Subcutaneous abdominal adipose tissue (tissue), 5 donors: Measurements from ENCODE around the gene SHROOM3.

Experiments used
- H3K27ac ChIP-seq: one replicate; pipeline ENCODE4 v1.7.0; 2013; ENCODE audit warnings: low read depth, mild to moderate bottlenecking, inconsistent platforms, low read length, moderate library complexity
- H3K27me3 ChIP-seq, 5 donors: one replicate each; pipeline ENCODE4 v1.7.0; 2013; ENCODE audit warnings: low read length in 5 of 5, inconsistent platforms in 1 of 5; ENCODE audit not compliant: control insufficient read depth in 5 of 5, insufficient read depth in 4 of 5
- H3K36me3 ChIP-seq, 5 donors: one replicate each; pipeline ENCODE4 v1.7.0; 2013; ENCODE audit warnings: low read length in 5 of 5; ENCODE audit not compliant: control insufficient read depth in 5 of 5, insufficient read depth in 5 of 5
- H3K4me1 ChIP-seq, 5 donors: one replicate each; pipeline ENCODE4 v1.7.0; 2013; ENCODE audit warnings: low read length in 5 of 5, mild to moderate bottlenecking in 3 of 5, moderate library complexity in 1 of 5; ENCODE audit not compliant: control insufficient read depth in 5 of 5, insufficient read depth in 5 of 5
- H3K4me3 ChIP-seq, 5 donors: one replicate each; pipeline ENCODE4 v1.7.0; 2013; ENCODE audit warnings: low read length in 5 of 5, low read depth in 1 of 5
- H3K9ac ChIP-seq, 5 donors: one replicate each; pipeline ENCODE4 v1.7.0; 2013; ENCODE audit warnings: low read length in 5 of 5, mild to moderate bottlenecking in 4 of 5, moderate library complexity in 3 of 5
- H3K9me3 ChIP-seq, 5 donors: one replicate each; pipeline ENCODE4 v1.7.0; 2013; ENCODE audit warnings: low read length in 5 of 5; ENCODE audit not compliant: control insufficient read depth in 5 of 5
- donor health status: healthy.
- donor health status: healthy.
- donor health status: healthy.
- donor health status: healthy.
- donor health status: healthy.

The SHROOM3 gene

DNA sequence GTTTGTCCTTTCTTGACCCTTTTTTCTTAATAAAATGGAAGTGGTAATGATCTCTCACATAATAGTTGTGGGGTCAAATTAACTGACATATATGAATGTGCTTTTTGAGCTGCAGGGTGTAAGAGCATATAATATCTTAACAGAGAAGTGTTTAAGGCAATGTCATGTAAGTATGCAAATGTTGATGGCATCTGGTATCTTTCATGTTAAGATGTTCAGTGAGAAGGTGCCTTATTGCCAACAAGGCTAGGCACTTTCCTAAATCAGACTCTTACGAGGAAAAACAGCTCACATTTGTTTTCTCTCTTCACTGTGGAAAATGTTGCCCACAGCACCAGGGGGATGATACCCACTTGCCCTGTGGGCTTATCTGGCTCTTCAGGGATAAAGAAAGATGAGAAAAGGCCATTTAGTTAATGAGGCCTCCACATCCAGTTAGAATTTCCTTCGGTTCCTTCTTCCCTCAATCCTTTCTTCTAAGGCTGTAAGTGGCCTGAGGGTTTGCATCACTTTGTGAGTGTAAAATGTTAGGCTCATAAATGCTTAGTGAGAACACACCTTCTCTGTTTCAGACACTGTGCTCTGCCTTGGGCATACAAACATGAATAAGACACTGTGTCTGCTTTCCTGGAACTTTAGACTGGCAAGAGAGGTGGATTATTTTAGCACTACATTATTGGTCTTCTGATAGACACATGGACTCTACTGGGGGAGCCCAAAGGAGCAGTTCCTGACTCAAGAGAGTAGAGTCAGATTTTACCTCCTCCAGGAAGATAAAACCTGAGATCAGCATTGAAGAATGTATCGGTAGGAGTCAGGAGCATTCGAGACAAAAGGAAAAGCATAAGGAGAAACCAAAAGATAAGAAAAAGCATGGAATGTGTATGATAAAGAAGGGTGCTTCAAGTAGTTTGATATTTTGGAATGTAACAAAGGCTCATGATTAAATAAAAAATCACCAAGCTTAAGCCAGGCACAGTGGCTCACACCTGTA lies 327.4 kb downstream of the SHROOM3 start:
- Histone ChIP-seq H3K9ac (no peak overlapping the region), H3K9me3 (no peaks in the 10 kb centered on the region), H3K36me3 (no peaks in the 10 kb centered on the region), H3K27ac (no peak overlapping the region), H3K4me3 (no peak overlapping the region), H3K4me1 (peaks cover 0 to 11% (median 0%) of the 10 kb centered on the region in 5 donors), H3K27me3 (no peaks in the 10 kb centered on the region)

DNA sequence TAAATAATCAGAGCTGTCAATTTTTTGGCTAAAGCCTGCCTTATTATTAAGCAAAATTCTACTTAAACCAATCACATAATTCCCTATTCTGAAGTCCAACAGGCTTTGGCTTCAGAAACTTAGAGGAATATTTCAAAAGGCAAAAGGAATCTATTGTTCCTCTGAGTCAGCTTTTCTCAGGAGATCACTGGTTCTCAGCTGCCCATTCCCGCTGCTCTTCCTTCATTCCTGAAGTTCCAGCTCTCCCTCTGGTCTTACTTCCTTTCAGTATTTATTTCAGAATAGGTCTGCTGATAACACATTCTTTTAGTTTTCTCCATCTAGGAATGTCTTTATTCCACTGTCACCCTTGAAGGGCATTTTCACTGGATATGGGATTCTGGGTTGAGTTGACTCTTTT lies 329.2 kb downstream of the SHROOM3 start:
- H3K36me3 ChIP-seq, result no peaks in the 10 kb centered on the region
- no peaks in the 10 kb centered on the region for H3K9me3 ChIP-seq
- H3K4me3 ChIP-seq, result no peak overlapping the region
- no peak overlapping the region for H3K27ac ChIP-seq
- no peaks in the 10 kb centered on the region for H3K27me3 ChIP-seq
- H3K9ac ChIP-seq, result no peak overlapping the region
- peaks cover 0 to 6% (median 0%) of the 10 kb centered on the region in 5 donors for H3K4me1 ChIP-seq

DNA sequence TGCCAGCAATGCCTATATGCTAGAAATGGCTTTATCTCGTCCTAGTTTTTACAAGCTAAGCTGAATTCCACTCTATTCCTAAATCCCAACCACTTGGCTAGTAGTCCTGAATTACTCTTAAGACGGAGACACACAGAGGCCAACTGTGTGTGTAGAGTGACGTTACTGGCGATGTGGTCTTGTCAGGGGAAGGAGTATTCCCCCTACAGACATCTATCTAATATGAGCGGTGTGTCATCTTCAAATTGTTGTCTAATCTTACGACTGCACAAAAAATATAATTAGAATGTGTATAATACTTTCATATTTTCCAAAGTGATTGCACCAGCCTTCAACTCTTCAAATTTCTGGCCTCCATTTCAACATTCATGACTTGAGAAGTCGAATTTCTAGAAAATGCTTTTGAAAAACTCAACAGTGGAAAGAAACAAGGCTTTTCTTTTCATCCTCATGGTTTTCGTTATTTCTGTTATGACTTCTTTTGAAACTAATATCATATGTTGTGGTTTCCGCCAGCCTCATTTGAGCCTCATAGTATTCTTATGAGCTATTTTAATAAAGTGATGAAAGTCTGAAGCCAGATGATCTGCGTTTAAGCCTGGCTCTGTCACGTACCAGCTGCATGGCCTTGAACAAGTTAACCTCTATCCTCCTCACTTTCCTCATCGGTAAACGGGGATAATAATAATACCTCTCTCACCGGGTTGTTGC lies 330.6 kb downstream of the SHROOM3 start:
- Histone ChIP-seq H3K4me1 (peaks cover 0 to 6% (median 0%) of the 10 kb centered on the region in 5 donors), H3K36me3 (no peaks in the 10 kb centered on the region)

GRCh38 chr4:76767983-76768382 lies 333.0 kb downstream of the SHROOM3 start:
- H3K9me3 ChIP-seq, result peaks cover 0 to 2% (median 0%) of the 10 kb centered on the region in 5 donors
- no peaks in the 10 kb centered on the region for H3K36me3 ChIP-seq
- H3K9ac ChIP-seq, result no peak overlapping the region
- H3K27me3 ChIP-seq, result peaks cover 0 to 2% (median 0%) of the 10 kb centered on the region in 5 donors
- no peak overlapping the region for H3K4me3 ChIP-seq
- peaks cover 0 to 6% (median 0%) of the 10 kb centered on the region in 5 donors for H3K4me1 ChIP-seq
- H3K27ac ChIP-seq, result no peak overlapping the region

More for the DNA sequence above, 330.6 kb downstream of the SHROOM3 start:
- Histone ChIP-seq H3K27ac (no peak overlapping the region), H3K9me3 (peaks cover 0 to 1% (median 0%) of the 10 kb centered on the region in 5 donors), H3K4me3 (no peak overlapping the region), H3K9ac (no peak overlapping the region), H3K27me3 (peaks cover 0 to 2% (median 0%) of the 10 kb centered on the region in 5 donors)

- H3K27ac ChIP-seq, result no peak overlapping the region
- no peak overlapping the region for H3K9ac ChIP-seq
- H3K36me3 ChIP-seq, result no peaks in the 10 kb centered on the region
- H3K9me3 ChIP-seq, result peaks cover 0 to 2% (median 0%) of the 10 kb centered on the region in 5 donors
- no peaks in the 10 kb centered on the region for H3K4me1 ChIP-seq
- no peak overlapping the region for H3K4me3 ChIP-seq
- peaks cover 0 to 2% (median 0%) of the 10 kb centered on the region in 5 donors for H3K27me3 ChIP-seq
Observed at GRCh38 chr4:76772498-76773106, 337.6 kb downstream of the SHROOM3 start.

DNA sequence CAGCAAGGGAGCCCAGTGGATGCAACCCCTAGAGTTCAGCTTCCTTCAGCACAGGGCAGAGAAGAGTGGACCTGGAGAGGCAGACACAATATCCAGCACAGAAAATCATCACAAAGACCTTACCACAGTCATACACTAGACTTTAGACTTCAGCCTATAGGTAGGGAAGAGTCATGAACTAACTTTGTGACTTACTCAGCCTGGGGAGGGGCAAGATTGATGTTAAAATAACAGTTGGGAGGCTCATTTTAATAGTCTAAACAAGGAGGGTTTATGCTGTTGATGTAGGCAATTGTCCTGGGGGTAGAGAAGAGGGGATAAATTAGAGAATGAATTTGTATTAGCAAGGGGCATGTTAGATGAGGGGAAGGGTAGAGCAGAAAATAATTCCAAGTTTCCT lies 338.7 kb downstream of the SHROOM3 start:
- Histone ChIP-seq H3K9ac (no peak overlapping the region), H3K27me3 (peaks cover 0 to 2% (median 0%) of the 10 kb centered on the region in 5 donors), H3K36me3 (no peaks in the 10 kb centered on the region), H3K4me3 (no peak overlapping the region), H3K9me3 (peaks cover 0 to 2% (median 0%) of the 10 kb centered on the region in 5 donors), H3K27ac (no peak overlapping the region), H3K4me1 (no peaks in the 10 kb centered on the region)

DNA sequence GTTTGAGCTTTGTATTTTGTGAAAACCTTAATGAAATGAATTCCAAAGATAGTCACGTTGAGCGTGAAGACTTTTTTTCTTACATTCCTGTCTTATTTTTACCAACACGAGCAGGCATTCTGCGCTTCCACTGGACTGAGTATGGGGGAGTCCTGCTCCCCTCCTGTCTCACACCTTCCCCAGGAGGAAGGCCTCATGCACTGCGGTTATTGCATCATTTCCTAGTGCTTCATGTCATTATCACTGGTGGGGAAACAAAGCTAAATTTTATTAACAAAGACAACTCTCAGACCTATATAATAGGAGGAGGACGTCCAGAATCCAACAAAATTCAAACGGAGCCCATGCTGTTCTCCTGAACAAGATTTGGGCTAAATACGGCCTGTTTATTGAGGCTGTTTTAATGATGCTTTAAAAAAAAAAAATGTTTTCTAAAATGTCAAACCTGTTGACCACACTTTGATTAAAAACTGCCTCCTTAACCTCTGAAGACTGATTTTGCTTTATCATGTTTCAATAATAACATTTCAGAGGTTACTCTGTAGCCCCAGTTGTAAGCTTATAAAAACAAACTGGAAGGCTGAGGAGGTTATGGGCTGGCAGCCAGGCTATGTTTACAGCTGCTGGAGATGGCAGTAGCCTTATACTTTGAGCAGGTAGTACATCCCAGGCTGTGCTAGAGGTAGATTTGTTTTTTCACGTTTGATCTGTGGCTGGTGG lies 344.9 kb downstream of the SHROOM3 start:
- Histone ChIP-seq H3K27me3 (no peaks in the 10 kb centered on the region), H3K27ac (no peak overlapping the region), H3K4me3 (no peak overlapping the region), H3K36me3 (no peaks in the 10 kb centered on the region), H3K9ac (no peak overlapping the region), H3K4me1 (no peaks in the 10 kb centered on the region), H3K9me3 (no peaks in the 10 kb centered on the region)

DNA sequence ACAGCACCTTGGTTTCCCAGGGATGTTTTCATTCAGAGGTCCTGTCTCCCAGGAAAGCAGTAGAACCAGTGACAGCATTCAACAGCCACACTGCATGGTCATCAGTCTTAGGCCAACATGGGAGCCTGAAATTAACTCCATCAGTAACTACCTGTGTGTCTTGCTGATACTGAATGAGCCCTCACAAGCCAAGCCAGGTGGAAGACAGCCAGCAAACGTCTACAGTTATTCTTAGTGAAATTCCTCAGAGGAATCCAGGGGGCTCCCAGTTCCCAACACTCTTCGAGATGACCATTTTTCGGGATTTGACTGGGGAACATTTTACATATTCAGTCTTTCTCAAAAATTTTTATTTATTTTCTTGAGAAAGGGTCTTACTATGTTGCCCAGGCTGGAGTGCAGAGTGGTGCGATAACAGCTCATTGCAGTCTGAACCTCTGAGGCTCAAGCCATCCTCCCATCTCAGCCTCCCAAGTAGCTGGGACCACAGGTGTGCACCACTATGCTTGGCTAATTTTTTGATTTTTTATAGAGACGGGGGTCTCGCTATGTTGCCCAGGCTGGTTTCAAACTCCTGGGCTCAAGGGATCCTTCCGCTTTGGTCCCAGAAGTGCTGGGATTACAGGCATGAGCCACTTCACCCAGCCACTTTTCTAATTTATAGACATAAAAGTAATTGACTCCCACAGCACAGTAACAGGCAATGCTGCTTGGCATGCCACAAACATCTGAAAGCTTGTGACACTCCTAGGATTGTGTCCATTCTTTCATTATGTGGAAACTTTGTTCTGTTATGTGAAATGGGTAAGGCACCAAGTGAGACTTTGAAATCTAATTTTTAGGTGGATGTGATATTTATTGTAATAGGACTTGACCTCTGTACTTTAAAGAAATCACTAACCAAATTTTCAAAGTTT lies 346.0 kb downstream of the SHROOM3 start:
- Histone ChIP-seq H3K4me3 (no peak overlapping the region), H3K4me1 (no peaks in the 10 kb centered on the region), H3K9ac (no peak overlapping the region), H3K36me3 (no peaks in the 10 kb centered on the region), H3K9me3 (no peaks in the 10 kb centered on the region), H3K27me3 (no peaks in the 10 kb centered on the region), H3K27ac (no peak overlapping the region)
